Neural progenitor cell (in vitro differentiated cells): Measurements from ENCODE around the gene LRRC45.

Source experiments
- EZH2 ChIP-seq: fragments of 200-600 bp; sonication (generic); IDR thresholded peaks from 2 replicates; pipeline ENCODE4 v1.6.1; 2017; ENCODE audit warnings: antibody characterized with exemption, mild to moderate bottlenecking, moderate library complexity
- EZH2phosphoT487 ChIP-seq: fragments of 200-600 bp; sonication (generic); IDR thresholded peaks from 2 replicates; pipeline ENCODE4 v1.6.1; 2017; ENCODE audit warnings: antibody characterized with exemption
- TF ChIP-seq, protein P1 (sequence below): fragments of 200-600 bp; sonication (generic); IDR thresholded peaks from 2 replicates; pipeline ENCODE4 v1.5.1; 2017; ENCODE audit warnings: antibody characterized with exemption, mild to moderate bottlenecking

GRCh38 chr17:82065638-82066303 is 42.7 kb downstream of the LRRC45 start, which contains the start of gene DUS1L:
- TF ChIP-seq EZH2 (no peak), EZH2phosphoT487 (no peak)
- TF ChIP-seq, protein P1, sequence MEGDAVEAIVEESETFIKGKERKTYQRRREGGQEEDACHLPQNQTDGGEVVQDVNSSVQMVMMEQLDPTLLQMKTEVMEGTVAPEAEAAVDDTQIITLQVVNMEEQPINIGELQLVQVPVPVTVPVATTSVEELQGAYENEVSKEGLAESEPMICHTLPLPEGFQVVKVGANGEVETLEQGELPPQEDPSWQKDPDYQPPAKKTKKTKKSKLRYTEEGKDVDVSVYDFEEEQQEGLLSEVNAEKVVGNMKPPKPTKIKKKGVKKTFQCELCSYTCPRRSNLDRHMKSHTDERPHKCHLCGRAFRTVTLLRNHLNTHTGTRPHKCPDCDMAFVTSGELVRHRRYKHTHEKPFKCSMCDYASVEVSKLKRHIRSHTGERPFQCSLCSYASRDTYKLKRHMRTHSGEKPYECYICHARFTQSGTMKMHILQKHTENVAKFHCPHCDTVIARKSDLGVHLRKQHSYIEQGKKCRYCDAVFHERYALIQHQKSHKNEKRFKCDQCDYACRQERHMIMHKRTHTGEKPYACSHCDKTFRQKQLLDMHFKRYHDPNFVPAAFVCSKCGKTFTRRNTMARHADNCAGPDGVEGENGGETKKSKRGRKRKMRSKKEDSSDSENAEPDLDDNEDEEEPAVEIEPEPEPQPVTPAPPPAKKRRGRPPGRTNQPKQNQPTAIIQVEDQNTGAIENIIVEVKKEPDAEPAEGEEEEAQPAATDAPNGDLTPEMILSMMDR: no peak
